H1 (cell line): ENCODE results near the gene PTGES2. TPM values are rescaled to one million over a fixed set of nuclear protein-coding genes. Genes with fewer than 3 reads are reported as not detected.

Experiments used
- CTCF ChIA-PET: fragments of 300-600 bp; sonication (Branson Sonifier 250); formaldehyde crosslinking; loops from one replicate; lab custom pipeline; 2021; ENCODE audit not compliant: partially characterized antibody; lab: Charles Lee
- POLR2A ChIA-PET: fragments of 300-600 bp; sonication (Branson Sonifier 250); formaldehyde crosslinking; loops from one replicate; lab custom pipeline; 2021; ENCODE audit warnings: inconsistent platforms; ENCODE audit not compliant: partially characterized antibody; lab: Charles Lee
- DNase-seq, 2 experiments: peaks; one replicate each; pipeline versions ENCODE4 v3.0.0 to v3.0.0-alpha.2; 2010 to 2022; ENCODE audit warnings: low spot score in 2 of 2, low read depth in 1 of 2, mixed read lengths in 1 of 2
- FAIRE-seq: peaks from 2 replicates; lab custom pipeline; 2011; peaks lifted over from hg19 to GRCh38; lab: Jason Lieb, UNC
- H2AFZ ChIP-seq: 2 replicates; pipeline ENCODE4 v1.8.1; 2012; ENCODE audit warnings: low read length, inconsistent platforms
- H2AK5ac ChIP-seq: 2 replicates; pipeline ENCODE4 v1.6.1; 2013; ENCODE audit warnings: low read depth, low read length
- H2BK120ac ChIP-seq: replicated peaks from 2 replicates; pipeline ENCODE3; 2013; ENCODE audit warnings: low read depth, low read length, inconsistent platforms
- H2BK12ac ChIP-seq: 2 replicates; pipeline ENCODE4 v1.6.1; 2013; ENCODE audit warnings: low read depth, low read length
- H2BK15ac ChIP-seq: 2 replicates; pipeline ENCODE4 v1.6.1; 2013; ENCODE audit warnings: low read length
- H2BK20ac ChIP-seq: 2 replicates; pipeline ENCODE4 v1.6.1; 2013; ENCODE audit warnings: low read length
- H2BK5ac ChIP-seq: 2 replicates; pipeline ENCODE4 v1.6.1; 2013; ENCODE audit warnings: low read depth, low read length
- H3K14ac ChIP-seq: 2 replicates; pipeline ENCODE4 v1.6.1; 2013; ENCODE audit warnings: inconsistent platforms; ENCODE audit not compliant: insufficient read length
- H3K18ac ChIP-seq: 2 replicates; pipeline ENCODE4 v1.6.1; 2013; ENCODE audit warnings: low read length; ENCODE audit errors: extremely low read depth
- H3K23ac ChIP-seq: 2 replicates; pipeline ENCODE4 v1.6.1; 2013; ENCODE audit warnings: inconsistent platforms; ENCODE audit not compliant: insufficient read length
- H3K23me2 ChIP-seq: 2 replicates; pipeline ENCODE4 v1.6.1; 2013; ENCODE audit warnings: low read depth, low read length
- H3K27ac ChIP-seq: 2 replicates; pipeline ENCODE4 v1.6.1; 2011; ENCODE audit warnings: low read depth, low read length, inconsistent platforms
- H3K27me3 ChIP-seq, 4 experiments: replicated peaks in 1 of 4; 1 replicate in 1 of 4; 2 replicates in 3 of 4; pipeline versions ENCODE4 v1.6.1 to v1.8.1; 2011 to 2013; ENCODE audit warnings: low read length in 3 of 4, mild to moderate bottlenecking in 3 of 4, inconsistent platforms in 2 of 4, mixed read lengths in 2 of 4, moderate library complexity in 1 of 4; ENCODE audit not compliant: control insufficient read depth in 3 of 4, insufficient read depth in 3 of 4; ENCODE audit errors: extremely low read depth in 1 of 4
- H3K36me3 ChIP-seq, 4 experiments: 2 replicates each; pipeline versions ENCODE4 v1.6.1 to v1.8.1; 2011 to 2013; ENCODE audit warnings: mild to moderate bottlenecking in 4 of 4, low read length in 3 of 4, moderate library complexity in 2 of 4, control low read depth in 1 of 4, inconsistent platforms in 1 of 4; ENCODE audit not compliant: insufficient read depth in 4 of 4, control insufficient read depth in 2 of 4
- H3K4ac ChIP-seq: replicated peaks from 2 replicates; pipeline ENCODE3; 2013; ENCODE audit warnings: low read length, low read depth, mixed read lengths, inconsistent platforms; ENCODE audit not compliant: insufficient read length
- H3K4me1 ChIP-seq, 4 experiments: replicated peaks in 1 of 4; 1 replicate in 1 of 4; 2 replicates in 3 of 4; pipeline versions ENCODE4 v1.6.1 to v1.8.1; 2011 to 2013; ENCODE audit warnings: low read length in 3 of 4, inconsistent platforms in 2 of 4, mixed read lengths in 1 of 4; ENCODE audit not compliant: insufficient read depth in 4 of 4, control insufficient read depth in 3 of 4
- H3K4me2 ChIP-seq, 2 experiments: 2 replicates each; pipeline versions ENCODE4 v1.6.1 to v1.8.1; 2011 to 2013; ENCODE audit warnings: low read depth in 2 of 2, low read length in 2 of 2, control low read depth in 1 of 2, inconsistent platforms in 1 of 2, mild to moderate bottlenecking in 1 of 2; ENCODE audit not compliant: insufficient read depth in 1 of 2
- H3K4me3 ChIP-seq, 4 experiments: fragments of 200-600, 300-600 bp in 1 of 4; sonication (generic), shearing (Covaris generic), sonication (Bioruptor Twin) in 1 of 4; 2 replicates each; pipeline versions ENCODE4 v1.5.1 to v1.8.1; 2011 to 2016; ENCODE audit warnings: low read length in 4 of 4, low read depth in 3 of 4, control low read depth in 2 of 4, inconsistent platforms in 2 of 4, mild to moderate bottlenecking in 2 of 4, mixed read lengths in 1 of 4, moderate library complexity in 1 of 4; ENCODE audit not compliant: insufficient read depth in 2 of 4; ENCODE audit errors: extremely low read depth in 1 of 4
- H3K56ac ChIP-seq: replicated peaks from 2 replicates; pipeline ENCODE3; 2013; ENCODE audit warnings: low read depth, mild to moderate bottlenecking, mixed read lengths, low read length, inconsistent platforms; ENCODE audit not compliant: insufficient read length
- H3K79me1 ChIP-seq: 2 replicates; pipeline ENCODE4 v1.6.1; 2013; ENCODE audit warnings: low read depth, low read length, control low read depth
- H3K79me2 ChIP-seq, 2 experiments: 2 replicates each; pipeline versions ENCODE4 v1.6.1 to v1.8.1; 2012 to 2013; ENCODE audit warnings: low read length in 2 of 2, mild to moderate bottlenecking in 2 of 2, inconsistent platforms in 1 of 2; ENCODE audit not compliant: insufficient read depth in 2 of 2, control insufficient read depth in 1 of 2
- H3K9ac ChIP-seq, 4 experiments: replicated peaks in 1 of 4; 1 replicate in 1 of 4; 2 replicates in 3 of 4; pipeline versions ENCODE4 v1.6.1 to v1.8.1; 2011 to 2013; ENCODE audit warnings: low read depth in 3 of 4, low read length in 3 of 4, control low read depth in 2 of 4, mild to moderate bottlenecking in 2 of 4, moderate library complexity in 2 of 4, inconsistent platforms in 1 of 4; ENCODE audit errors: extremely low read depth in 1 of 4
- H3K9me3 ChIP-seq, 2 experiments: 2 replicates each; pipeline versions ENCODE4 v1.6.1 to v1.8.1; 2012 to 2013; ENCODE audit warnings: mild to moderate bottlenecking in 2 of 2, moderate library complexity in 2 of 2, control low read depth in 1 of 2, inconsistent platforms in 1 of 2, low read depth in 1 of 2, low read length in 1 of 2, mixed read lengths in 1 of 2; ENCODE audit not compliant: insufficient read depth in 2 of 2
- H4K20me1 ChIP-seq, 2 experiments: replicated peaks in 1 of 2; 2 replicates each; pipeline versions ENCODE3 to v1.8.1; 2011 to 2013; ENCODE audit warnings: inconsistent platforms in 2 of 2, low read length in 2 of 2, mild to moderate bottlenecking in 1 of 2; ENCODE audit not compliant: insufficient read depth in 2 of 2, control insufficient read depth in 1 of 2
- H4K5ac ChIP-seq: 2 replicates; pipeline ENCODE4 v1.6.1; 2013; ENCODE audit warnings: low read length, low read depth, mixed read lengths, inconsistent platforms; ENCODE audit not compliant: insufficient read length
- H4K8ac ChIP-seq: 2 replicates; pipeline ENCODE4 v1.8.0; 2013; ENCODE audit warnings: mild to moderate bottlenecking, moderate library complexity, low read length, inconsistent platforms; ENCODE audit not compliant: insufficient read depth; ENCODE audit errors: extremely low read depth
- H4K91ac ChIP-seq: replicated peaks from 2 replicates; pipeline ENCODE3; 2013; ENCODE audit warnings: low read length, mixed read lengths, inconsistent platforms; ENCODE audit not compliant: insufficient read length
- BCL11A ChIP-seq, 2 experiments: IDR thresholded peaks; one replicate each; pipeline ENCODE4 v1.6.1; 2011; ENCODE audit warnings: low read depth in 2 of 2, low read length in 2 of 2, mild to moderate bottlenecking in 2 of 2
- EGR1 ChIP-seq: IDR thresholded peaks from 2 replicates; pipeline ENCODE4 v1.6.1; 2011; ENCODE audit warnings: low read depth, low read length, borderline replicate concordance
- HDAC2 ChIP-seq, 2 experiments: fragments of 300-600 bp in 1 of 2; sonication (generic) in 1 of 2; IDR thresholded peaks; 2 replicates each; pipeline ENCODE4 v1.6.1; 2011 to 2012; ENCODE audit warnings: low read depth in 2 of 2, low read length in 2 of 2, mild to moderate bottlenecking in 2 of 2, moderate library complexity in 2 of 2, borderline replicate concordance in 1 of 2, inconsistent platforms in 1 of 2
- SIN3A ChIP-seq, 2 experiments: IDR thresholded peaks in 1 of 2; conservative IDR thresholded peaks in 1 of 2; 2 replicates each; pipeline ENCODE4 v1.6.1; 2011 to 2012; ENCODE audit warnings: low read length in 2 of 2, improper control_type of control experiment in 1 of 2, low read depth in 1 of 2, mild to moderate bottlenecking in 1 of 2
- SP1 ChIP-seq: IDR thresholded peaks from 2 replicates; pipeline ENCODE4 v1.6.1; 2011; ENCODE audit warnings: low read depth, low read length
- TBP ChIP-seq: IDR thresholded peaks from 2 replicates; pipeline ENCODE4 v1.6.1; 2011; ENCODE audit warnings: low read depth, low read length, improper control_type of control experiment
- WGBS, 2 experiments: shearing (Covaris generic) in 1 of 2; methylation state at CpG; one replicate each; pipeline versions ENCODE4 v1.1.6 to v1.1.7; 2013 to 2015; ENCODE audit warnings: low lambda C conversion rate in 2 of 2, mixed read lengths in 2 of 2, inconsistent platforms in 1 of 2, low coverage in 1 of 2, missing lambda C conversion rate in 1 of 2; ENCODE audit not compliant: insufficient replicate concordance in 2 of 2, insufficient coverage in 1 of 2, insufficient read length in 1 of 2; ENCODE audit errors: extremely low coverage in 1 of 2, missing lambda C conversion rate in 1 of 2; 5-methylcytosine and 5-hydroxymethylcytosine counted together
- polyA plus RNA-seq, 7 experiments: library from polyadenylated mRNA; depleted of rRNA in 3 of 7; stranded (reverse) in 5 of 7; unstranded in 2 of 7; fragments of >200 nt in 5 of 7; fragments of 200-250 nt in 2 of 7; gene quantifications; 1 replicate in 5 of 7; 2 replicates in 1 of 7; 4 replicates in 1 of 7; pipeline versions ENCODE4 v1.2.1 to v1.2.3, GENCODE V29; 2011 to 2013; ENCODE audit warnings: missing spikeins in 2 of 7, mixed read lengths in 2 of 7
- total RNA-seq: library from RNA; stranded (reverse); fragmentation: NEBNext Ultra II Directional; extraction: Animal tissue kit (Norgen Biotek cat#: 25700); gene quantifications from 2 replicates; pipeline ENCODE4 v1.2.1, GENCODE V29; 2021
- TF ChIP-seq, protein P1 (sequence below), 3 experiments: IDR thresholded peaks; 1 replicate in 2 of 3; 2 replicates in 1 of 3; pipeline versions ENCODE4 v1.5.1 to v1.6.1; 2011; ENCODE audit warnings: low read length in 3 of 3, mild to moderate bottlenecking in 3 of 3, inconsistent platforms in 2 of 3, low read depth in 1 of 3, moderate library complexity in 1 of 3; ENCODE audit not compliant: insufficient read depth in 1 of 3; ENCODE audit errors: control extremely low read depth in 1 of 3
- TF ChIP-seq, protein P2 (sequence below): IDR thresholded peaks from 2 replicates; pipeline ENCODE4 v1.6.1; 2011; ENCODE audit warnings: low read length, improper control_type of control experiment

The PTGES2 gene
- total and polyA plus RNA-seq, 2 of the 8 experiments (the other 6 are each of a cell fraction or from before 2014, with no cell fraction given), result 80.7 to 81.2 TPM

- H2BK120ac ChIP-seq, result no peak overlapping the region
- H3K9me3 ChIP-seq, result no peaks in the 10 kb centered on the region
- no peak overlapping the region for H3K14ac ChIP-seq
- H2BK12ac ChIP-seq, result no peak overlapping the region
- peak overlapping the region; percentile 21 for H2BK15ac ChIP-seq
- H4K8ac ChIP-seq, result no peak overlapping the region; the same call in 1 of the 2 replicates
- no peaks in the 10 kb centered on the region; a peak in 2 of 7 replicates for H3K27me3 ChIP-seq
- H4K20me1 ChIP-seq, result no peaks in the 10 kb centered on the region
- no peaks in the 10 kb centered on the region for H3K79me2 ChIP-seq
- H3K4me3 ChIP-seq, result no peak overlapping the region
- H2BK5ac ChIP-seq, result no peak overlapping the region
- POLR2A ChIA-PET, result interaction anchor here (0.7 to 2.5 kb wide), 7 partner anchors 8 to 40 kb away, joined by 3 to 18 read pairs (median 4); partner anchors contain the start of gene BBLN
- H3K27ac ChIP-seq, result no peak overlapping the region
- peak overlapping the region; percentile 42; the same call in 1 of the 2 replicates for H3K18ac ChIP-seq
- DNase-seq (no peak), FAIRE-seq (no peak)
- H3K23me2 ChIP-seq, result no peaks in the 10 kb centered on the region
- CTCF ChIA-PET, result interaction anchor here (0.5 to 6.1 kb wide), 19 partner anchors 9 to 556 kb away, joined by 3 to 74 read pairs (median 4); partner anchors contain the start of genes BBLN, PIP5KL1 and PTGES2
- no peak overlapping the region for H3K56ac ChIP-seq
- peak overlapping the region; percentile 93 for H2AFZ ChIP-seq
- H3K4ac ChIP-seq, result no peak overlapping the region
- H2AK5ac ChIP-seq, result no peak overlapping the region; the same call in 1 of the 2 replicates
- 80% methylated on average over 11 of the region's 11 CpGs; no CpG with 5 or more reads in 1 of the 2 experiments for WGBS, 2 experiments
- H3K36me3 ChIP-seq, result no peaks in the 10 kb centered on the region
- H3K23ac ChIP-seq, result no peak overlapping the region
- peaks cover 0 to 8% (median 3%) of the 10 kb centered on the region in 4 experiments; a peak in 5 of 7 replicates for H3K4me1 ChIP-seq
- H4K91ac ChIP-seq, result no peak overlapping the region
- H3K4me2 ChIP-seq, result peak overlapping the region; percentile 2 to 45; a peak in 1 of 4 replicates
- H4K5ac ChIP-seq, result no peak overlapping the region
- no peak overlapping the region for H3K9ac ChIP-seq
- H3K79me1 ChIP-seq, result no peaks in the 10 kb centered on the region
- no peak overlapping the region; the same call in 1 of the 2 replicates for H2BK20ac ChIP-seq
- TF ChIP-seq EGR1 (no peak), HDAC2 (IDR thresholded peaks at IDR 0.05; ENCODE audit: borderline replicate concordance in 1 of 2, low read depth in 2 of 2, low read length in 2 of 2) (no peak), BCL11A (IDR thresholded peaks at IDR 0.05; ENCODE audit: low read depth in 2 of 2, low read length in 2 of 2) (no peak), TBP (no peak), SP1 (no peak), SIN3A (conservative IDR thresholded peaks at IDR 0.05 in 1 of 2, IDR thresholded peaks at IDR 0.05 in 1 of 2; ENCODE audit: low read depth in 1 of 2, low read length in 2 of 2) (no peak)
- TF ChIP-seq, protein P1, sequence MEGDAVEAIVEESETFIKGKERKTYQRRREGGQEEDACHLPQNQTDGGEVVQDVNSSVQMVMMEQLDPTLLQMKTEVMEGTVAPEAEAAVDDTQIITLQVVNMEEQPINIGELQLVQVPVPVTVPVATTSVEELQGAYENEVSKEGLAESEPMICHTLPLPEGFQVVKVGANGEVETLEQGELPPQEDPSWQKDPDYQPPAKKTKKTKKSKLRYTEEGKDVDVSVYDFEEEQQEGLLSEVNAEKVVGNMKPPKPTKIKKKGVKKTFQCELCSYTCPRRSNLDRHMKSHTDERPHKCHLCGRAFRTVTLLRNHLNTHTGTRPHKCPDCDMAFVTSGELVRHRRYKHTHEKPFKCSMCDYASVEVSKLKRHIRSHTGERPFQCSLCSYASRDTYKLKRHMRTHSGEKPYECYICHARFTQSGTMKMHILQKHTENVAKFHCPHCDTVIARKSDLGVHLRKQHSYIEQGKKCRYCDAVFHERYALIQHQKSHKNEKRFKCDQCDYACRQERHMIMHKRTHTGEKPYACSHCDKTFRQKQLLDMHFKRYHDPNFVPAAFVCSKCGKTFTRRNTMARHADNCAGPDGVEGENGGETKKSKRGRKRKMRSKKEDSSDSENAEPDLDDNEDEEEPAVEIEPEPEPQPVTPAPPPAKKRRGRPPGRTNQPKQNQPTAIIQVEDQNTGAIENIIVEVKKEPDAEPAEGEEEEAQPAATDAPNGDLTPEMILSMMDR (IDR thresholded peaks at IDR 0.05; ENCODE audit: control extremely low read depth in 1 of 3, insufficient read depth in 1 of 3, low read depth in 1 of 3, low read length in 3 of 3), result no peak
- TF ChIP-seq, protein P2, sequence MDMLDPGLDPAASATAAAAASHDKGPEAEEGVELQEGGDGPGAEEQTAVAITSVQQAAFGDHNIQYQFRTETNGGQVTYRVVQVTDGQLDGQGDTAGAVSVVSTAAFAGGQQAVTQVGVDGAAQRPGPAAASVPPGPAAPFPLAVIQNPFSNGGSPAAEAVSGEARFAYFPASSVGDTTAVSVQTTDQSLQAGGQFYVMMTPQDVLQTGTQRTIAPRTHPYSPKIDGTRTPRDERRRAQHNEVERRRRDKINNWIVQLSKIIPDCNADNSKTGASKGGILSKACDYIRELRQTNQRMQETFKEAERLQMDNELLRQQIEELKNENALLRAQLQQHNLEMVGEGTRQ, result no peak
Measured at GRCh38 chr9:128149951-128150593, 22.5 kb upstream of the PTGES2 start.
